GM23338 (cell line): ENCODE results near the gene C2orf66.

Source experiments
- CREB1 ChIP-seq: fragments of 250-450 bp; sonication (Bioruptor Pico); IDR thresholded peaks from 2 replicates; pipeline ENCODE4 v1.5.0; 2020; ENCODE audit warnings: low read depth, mild to moderate bottlenecking, moderate library complexity
- EZH2phosphoT487 ChIP-seq: fragments of 200-600 bp; sonication (generic); IDR thresholded peaks from one replicate; pipeline ENCODE4 v1.8.1; 2018; ENCODE audit warnings: antibody characterized with exemption; ENCODE audit not compliant: unreplicated experiment

DNA sequence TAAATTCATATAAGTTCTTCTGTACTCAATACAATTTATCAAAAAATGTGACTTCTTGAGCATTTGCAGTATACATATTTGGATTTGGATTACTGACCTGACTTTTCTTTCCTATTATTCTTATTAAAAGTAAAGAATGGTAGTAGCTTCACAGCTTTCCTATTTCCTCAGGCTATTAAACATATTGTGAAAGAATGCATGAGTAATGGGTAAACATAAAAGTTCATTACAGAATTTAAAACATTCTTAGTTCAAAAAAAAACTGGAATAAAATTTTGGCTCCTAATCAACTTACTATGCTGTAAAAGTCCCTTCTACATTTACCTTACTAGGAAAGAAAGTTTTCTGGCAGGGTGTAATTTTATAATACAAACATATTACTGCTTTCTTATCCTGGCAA is 27.3 kb upstream of the C2orf66 start:
- no peak for TF ChIP-seq CREB1 (CRISPR knock-in tag)
- no peak for TF ChIP-seq EZH2phosphoT487
